Renal pelvis (tissue), 4 donors: ENCODE data around the gene ERC1. TPM values are rescaled to one million over a fixed set of nuclear protein-coding genes. Genes with fewer than 3 reads are reported as not detected.
"Not testable (repeated sequence)": the region's sequence is repeated elsewhere in the genome, so short reads cannot be mapped to it uniquely, and the experiment has no call there.

Source experiments
- DNase-seq: peaks from one replicate; pipeline ENCODE4 v3.0.0-alpha.2; 2013
- polyA plus RNA-seq, 3 donors: library from polyadenylated mRNA; unstranded; fragments of 120-200 nt; gene quantifications; one replicate each; pipeline ENCODE4 v1.2.1, GENCODE V29; 2013; ENCODE audit not compliant: insufficient read length in 3 of 3

ERC1 gene
- polyA plus RNA-seq, 3 donors: 33.7 to 42.1 (median 34.8) TPM

- DNase-seq: peak; percentile 79
Measured at GRCh38 chr12:1117970-1118563, 127.0 kb downstream of the ERC1 start.

DNA sequence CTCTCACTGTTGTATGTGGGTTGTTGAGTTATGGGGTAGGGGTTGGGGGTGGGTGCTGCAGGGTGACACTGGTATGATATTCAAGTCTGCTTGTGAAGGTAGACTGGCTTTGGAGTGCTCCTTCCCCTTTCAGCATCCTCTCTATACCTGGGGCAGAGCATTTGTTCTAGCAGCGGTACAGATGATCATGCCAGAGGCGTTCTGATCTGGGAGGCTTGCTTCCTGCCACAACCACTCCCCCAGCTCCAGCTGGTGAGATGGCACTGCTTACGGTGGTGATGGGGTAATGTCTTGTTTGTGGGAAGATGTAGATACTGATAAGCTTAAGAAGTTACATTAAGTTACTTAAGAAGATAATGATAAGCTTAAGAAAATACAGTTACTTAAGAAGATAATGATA lies 131.8 kb downstream of the ERC1 start:
- no peak for DNase-seq

DNA sequence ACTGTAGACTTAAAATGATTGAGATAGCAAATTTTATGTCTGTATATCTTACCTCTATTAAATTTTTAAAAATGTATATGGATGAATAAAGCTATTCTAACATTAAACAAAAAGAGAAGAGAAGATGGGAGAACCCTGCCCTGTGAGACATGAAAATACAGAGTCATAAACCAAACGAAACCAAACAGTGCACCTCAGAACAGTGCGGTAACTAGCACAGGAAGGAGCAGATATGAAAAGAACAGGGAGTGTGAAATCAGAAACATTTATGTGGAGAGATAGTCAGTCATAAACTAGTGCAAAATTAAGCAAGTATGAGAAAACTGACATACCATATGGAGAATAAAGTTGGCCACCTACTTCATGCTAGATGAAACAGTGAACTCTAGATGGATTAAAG lies 135.1 kb downstream of the ERC1 start:
- no peak for DNase-seq

GRCh38 chr12:1127021-1127420 lies 136.0 kb downstream of the ERC1 start:
- DNase-seq: no peak

- DNase-seq: peak; percentile 15
Measured at GRCh38 chr12:1130164-1130563, 139.1 kb downstream of the ERC1 start.

DNA sequence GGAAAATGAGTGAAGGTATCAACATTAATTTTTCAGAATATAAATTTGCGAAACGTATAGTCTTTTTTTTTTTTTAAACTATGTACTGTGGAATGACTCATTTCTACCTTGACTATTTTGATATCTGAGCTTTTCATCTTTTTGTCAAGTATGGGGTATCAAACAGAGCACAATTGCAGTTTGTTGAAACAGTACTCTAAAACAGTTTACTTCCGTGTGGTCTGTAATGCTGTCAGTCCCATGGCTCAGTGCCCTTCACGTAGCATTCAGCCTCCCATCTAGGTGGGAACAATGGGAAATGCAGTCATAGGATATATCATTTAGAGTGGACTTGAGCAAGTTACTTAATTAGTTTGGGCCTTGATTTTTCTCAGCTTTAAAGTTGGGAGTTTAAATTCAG lies 139.5 kb downstream of the ERC1 start:
- DNase-seq: no peak

DNA sequence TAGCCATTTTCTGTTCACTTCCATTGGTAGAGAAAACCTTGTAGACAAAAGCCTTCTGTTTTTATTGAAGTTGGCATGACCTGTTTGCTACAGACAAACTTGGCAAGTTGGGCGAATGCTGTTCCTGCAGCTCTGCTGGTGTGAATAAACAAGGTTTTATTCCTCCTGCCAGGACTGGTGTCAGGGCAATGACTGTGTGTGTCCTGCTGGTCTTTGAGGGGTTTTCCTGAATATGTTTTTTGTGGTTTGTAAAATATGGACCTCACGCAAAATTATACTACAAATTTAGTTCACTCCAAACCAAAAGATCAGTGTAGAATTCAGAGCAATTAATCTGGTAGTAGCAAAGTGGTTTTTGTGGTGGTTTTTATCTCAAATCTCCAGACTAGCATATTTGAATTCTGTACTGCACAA lies 140.8 kb downstream of the ERC1 start:
- DNase-seq: no peak

DNA sequence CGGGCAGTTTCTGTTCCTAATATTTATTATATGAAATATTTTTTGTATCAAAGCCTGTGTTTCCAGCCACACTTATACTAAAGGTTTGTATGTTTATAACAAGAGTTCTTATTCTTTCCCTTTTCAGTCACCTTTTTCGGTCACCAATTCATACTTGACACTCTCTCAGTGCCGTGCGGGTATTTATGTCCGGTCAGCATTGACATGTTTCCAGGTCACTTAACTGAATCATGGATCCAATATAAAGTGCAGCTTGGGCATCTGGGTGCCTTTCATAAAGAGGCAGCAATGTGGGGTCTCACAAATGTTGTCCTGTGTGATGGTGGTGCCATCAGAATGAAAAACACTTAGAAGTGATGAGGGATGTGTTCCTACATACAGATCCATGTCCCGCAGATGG lies 141.3 kb downstream of the ERC1 start:
- DNase-seq: no peak

DNA sequence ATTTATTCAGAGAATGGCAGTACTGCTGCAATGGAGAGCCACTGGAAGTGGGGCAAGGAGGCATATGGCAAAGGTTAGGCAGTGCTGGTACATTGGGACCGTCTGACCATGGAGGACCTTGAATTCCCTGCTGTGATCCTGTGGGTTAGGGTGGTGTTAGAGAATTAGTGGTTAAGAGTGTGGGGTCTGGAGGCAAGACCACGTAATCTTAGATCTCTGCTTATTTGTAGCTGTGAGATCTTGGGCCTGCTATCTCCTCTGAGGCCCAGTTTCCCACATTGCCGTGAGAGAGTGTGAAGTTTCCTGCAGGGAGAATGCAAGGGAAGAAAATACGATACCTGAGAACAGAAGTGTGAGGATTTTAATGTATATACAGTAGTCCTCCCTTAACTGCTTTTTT lies 147.7 kb downstream of the ERC1 start:
- DNase-seq: no peak

- not testable (repeated sequence) for DNase-seq
Measured at GRCh38 chr12:1146758-1147157, 155.7 kb downstream of the ERC1 start.

GRCh38 chr12:1147821-1148220 lies 156.8 kb downstream of the ERC1 start:
- DNase-seq: no peak

DNA sequence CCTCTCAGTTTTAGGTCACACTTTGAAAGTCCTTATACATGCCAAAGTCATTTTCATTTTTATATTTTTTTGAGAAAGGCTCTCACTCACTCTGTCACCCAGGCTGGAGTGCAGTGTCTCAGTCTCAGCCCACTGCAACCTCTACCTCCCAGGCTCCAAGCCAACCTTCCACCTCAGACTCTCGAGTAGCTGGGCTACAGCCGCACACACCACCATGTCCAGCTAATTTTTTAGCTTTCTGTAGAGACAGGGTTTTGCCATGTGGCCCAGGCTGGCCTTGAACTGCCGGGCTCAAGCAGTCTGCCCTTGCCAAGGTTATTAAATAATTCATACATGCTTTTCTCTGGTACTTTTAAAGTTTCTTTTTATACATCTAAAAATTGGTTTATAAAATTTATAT lies 166.0 kb downstream of the ERC1 start:
- no peak for DNase-seq

DNA sequence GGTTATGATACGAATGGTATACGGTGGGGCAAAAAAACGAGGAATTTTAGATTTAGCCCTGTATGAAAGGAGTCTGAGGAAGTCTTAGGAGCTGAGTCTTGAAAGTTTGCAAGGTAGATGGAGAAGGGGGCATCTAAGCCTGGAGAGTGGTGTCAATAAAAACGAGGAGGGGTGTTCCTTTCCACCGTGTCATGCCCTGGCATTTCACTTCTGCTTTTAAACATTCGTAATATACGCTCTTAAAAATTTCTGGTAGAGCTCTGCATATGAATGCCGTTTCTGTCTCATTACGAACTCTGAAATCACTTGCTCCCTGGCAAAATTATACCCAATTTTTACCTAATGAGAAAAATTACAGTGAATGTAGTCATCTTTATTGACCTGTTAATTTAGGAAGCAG lies 170.2 kb downstream of the ERC1 start:
- no peak for DNase-seq

DNA sequence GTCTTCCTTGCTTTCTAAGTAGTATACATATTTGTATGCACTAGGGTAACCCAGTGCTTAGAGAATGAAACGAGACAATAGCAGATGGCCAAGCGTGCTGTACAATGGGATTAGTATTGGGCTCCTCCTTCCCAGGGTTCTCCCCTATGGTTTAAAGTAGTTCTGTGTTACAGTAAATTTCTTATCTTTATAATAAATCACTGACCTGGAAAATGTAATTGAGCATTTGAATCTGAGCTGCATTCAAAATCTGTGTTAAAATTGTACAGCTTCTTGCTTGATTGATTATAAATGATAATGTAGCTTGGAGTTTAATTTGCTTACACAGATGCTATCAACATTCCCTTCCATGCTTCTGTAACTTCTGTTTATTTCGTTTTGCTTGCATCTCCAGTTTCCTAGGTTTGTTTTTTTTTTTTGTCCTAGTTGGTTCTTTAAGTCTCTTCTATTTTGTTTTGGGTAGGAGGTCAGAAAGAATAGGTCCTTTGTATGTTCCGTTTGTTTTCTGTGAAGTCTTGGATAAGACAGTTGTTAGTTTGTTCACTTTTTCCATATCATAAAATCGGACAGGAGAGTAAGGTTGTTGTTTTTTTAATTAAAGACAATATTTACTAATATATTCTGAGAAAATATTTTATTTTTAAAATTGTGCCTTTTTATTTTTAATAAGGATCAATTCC lies 171.2 kb downstream of the ERC1 start:
- peak; percentile 19 for DNase-seq

DNA sequence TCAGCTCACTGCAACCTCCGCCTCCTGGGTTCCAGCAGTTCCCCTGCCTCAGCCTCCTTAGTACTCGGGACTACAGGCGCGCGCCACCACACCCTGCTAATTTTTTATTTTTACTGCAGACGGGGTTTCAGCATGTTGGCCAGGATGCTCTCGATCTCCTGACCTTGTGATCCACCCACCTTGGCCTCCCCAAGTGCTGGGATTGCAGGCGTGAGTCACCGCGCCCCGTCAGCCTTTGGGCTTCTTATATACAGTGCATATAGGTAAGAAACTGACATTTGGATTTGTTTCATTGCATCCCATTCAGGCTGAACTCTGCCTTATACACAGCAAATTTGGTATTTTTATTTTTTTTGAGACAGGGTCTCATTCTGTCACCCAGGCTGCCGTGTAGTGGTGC lies 176.8 kb downstream of the ERC1 start:
- DNase-seq: no peak

GRCh38 chr12:1170411-1170810 lies 179.4 kb downstream of the ERC1 start:
- DNase-seq: no peak

DNA sequence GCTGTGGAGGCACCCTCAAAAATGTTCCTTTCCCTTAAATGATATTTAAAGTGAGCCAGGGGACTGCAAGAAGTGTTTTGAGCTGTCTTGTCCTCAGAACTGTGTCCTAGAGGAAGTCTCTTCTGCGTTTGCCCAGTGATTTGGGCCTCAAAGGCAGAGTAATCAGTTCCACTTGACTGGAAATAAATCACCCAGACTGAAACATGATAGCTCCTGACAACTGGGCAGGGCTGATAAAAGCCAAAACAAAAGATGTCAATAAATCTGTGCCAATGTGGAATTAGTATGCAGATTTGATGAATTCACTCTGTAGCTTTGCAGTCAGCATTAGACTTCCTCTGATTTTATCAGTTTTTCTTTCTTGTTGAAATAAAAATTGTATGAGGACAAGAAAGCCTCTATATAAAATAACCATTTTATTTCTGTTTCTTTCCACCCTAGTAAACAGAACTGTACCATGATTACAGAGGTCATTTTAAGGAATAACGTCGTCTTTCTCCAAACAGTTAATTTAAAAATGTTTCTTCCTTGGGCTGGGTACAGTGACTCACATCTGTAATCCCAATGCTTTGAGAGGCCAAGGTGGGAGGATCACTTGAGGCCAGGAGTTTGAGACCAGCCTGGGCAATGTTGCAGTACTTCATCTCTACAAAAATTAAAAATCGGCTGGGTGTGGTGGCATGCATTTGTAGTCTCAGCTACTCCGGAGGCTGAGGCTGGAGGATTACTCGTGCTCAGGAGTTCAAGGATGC lies 180.8 kb downstream of the ERC1 start:
- DNase-seq: peak; percentile 72

GRCh38 chr12:1173781-1174617 lies 183.0 kb downstream of the ERC1 start:
- no peak for DNase-seq

GRCh38 chr12:1174659-1175058 lies 183.6 kb downstream of the ERC1 start:
- DNase-seq: no peak

DNA sequence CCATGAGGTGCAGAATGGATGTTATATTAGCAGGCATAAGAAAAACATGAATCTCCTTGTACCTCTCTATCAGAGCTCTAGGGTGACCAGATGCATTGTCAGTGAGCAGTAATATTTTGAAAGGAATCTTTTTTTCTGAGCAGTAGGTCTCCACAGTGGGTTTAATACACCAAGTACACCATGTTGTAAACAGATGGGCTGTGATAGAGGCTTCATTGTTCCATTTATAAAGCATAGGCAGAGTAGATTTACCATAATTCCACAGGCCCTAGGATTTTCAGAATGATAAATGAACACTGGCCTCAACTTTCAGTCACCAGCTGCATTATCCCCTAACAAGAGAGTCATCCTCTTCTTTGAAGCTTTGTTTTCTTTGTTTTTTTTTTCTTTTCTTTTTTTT lies 185.2 kb downstream of the ERC1 start:
- no peak for DNase-seq

- no peak for DNase-seq
Measured at GRCh38 chr12:1179128-1179527, 188.1 kb downstream of the ERC1 start.

GRCh38 chr12:1182069-1182468 lies 191.0 kb downstream of the ERC1 start:
- DNase-seq: no peak
